Measurements from ENCODE around the gene DMD.

GRCh38 chrX:31854716-31855115 lies 1356.6 kb downstream of the DMD start:
- TF ChIP-seq, protein P1, sequence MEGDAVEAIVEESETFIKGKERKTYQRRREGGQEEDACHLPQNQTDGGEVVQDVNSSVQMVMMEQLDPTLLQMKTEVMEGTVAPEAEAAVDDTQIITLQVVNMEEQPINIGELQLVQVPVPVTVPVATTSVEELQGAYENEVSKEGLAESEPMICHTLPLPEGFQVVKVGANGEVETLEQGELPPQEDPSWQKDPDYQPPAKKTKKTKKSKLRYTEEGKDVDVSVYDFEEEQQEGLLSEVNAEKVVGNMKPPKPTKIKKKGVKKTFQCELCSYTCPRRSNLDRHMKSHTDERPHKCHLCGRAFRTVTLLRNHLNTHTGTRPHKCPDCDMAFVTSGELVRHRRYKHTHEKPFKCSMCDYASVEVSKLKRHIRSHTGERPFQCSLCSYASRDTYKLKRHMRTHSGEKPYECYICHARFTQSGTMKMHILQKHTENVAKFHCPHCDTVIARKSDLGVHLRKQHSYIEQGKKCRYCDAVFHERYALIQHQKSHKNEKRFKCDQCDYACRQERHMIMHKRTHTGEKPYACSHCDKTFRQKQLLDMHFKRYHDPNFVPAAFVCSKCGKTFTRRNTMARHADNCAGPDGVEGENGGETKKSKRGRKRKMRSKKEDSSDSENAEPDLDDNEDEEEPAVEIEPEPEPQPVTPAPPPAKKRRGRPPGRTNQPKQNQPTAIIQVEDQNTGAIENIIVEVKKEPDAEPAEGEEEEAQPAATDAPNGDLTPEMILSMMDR (IDR thresholded peaks at IDR 0.05) = no peak
- no peak for TF ChIP-seq EZH2 (IDR thresholded peaks at IDR 0.05; ENCODE audit: borderline replicate concordance, insufficient read depth, low read depth, low read length, poor library complexity, severe bottlenecking)
